ENCODE data around the gene WDR5.
"Not testable (repeated sequence)": the region's sequence is repeated elsewhere in the genome, so short reads cannot be mapped to it uniquely, and the experiment has no call there.

The WDR5 gene

GRCh38 chr9:134118972-134119371 is 16.9 kb upstream of the WDR5 start:
- not testable (repeated sequence) for H2AFZ ChIP-seq (ENCODE audit: low read length, unreplicated experiment); H3K36me3 ChIP-seq (ENCODE audit: insufficient read depth, low read length); H3K4me1 ChIP-seq (ENCODE audit: control insufficient read depth, insufficient read depth, low read length, unreplicated experiment); H3K79me2 ChIP-seq (ENCODE audit: control insufficient read depth, insufficient read depth, low read length, unreplicated experiment); H3K27ac ChIP-seq (ENCODE audit: low read depth, low read length); H3K27me3 ChIP-seq (ENCODE audit: insufficient read depth, low read length); H3K4me3 ChIP-seq (ENCODE audit: low read depth, low read length)

- no peak overlapping the region for H2AFZ ChIP-seq (ENCODE audit: low read length, unreplicated experiment)
- no peaks in the 10 kb centered on the region for H3K27me3 ChIP-seq (ENCODE audit: insufficient read depth, low read length)
- H3K79me2 ChIP-seq (ENCODE audit: control insufficient read depth, insufficient read depth, low read length, unreplicated experiment) = no peaks in the 10 kb centered on the region
- no peak overlapping the region for H3K27ac ChIP-seq (ENCODE audit: low read depth, low read length)
- H3K4me1 ChIP-seq (ENCODE audit: control insufficient read depth, insufficient read depth, low read length, unreplicated experiment) = peaks cover 5% of the 10 kb centered on the region
- no peaks in the 10 kb centered on the region for H3K36me3 ChIP-seq (ENCODE audit: insufficient read depth, low read length)
- H3K4me3 ChIP-seq (ENCODE audit: low read depth, low read length) = no peak overlapping the region
Measured at GRCh38 chr9:134123764-134124128, 12.1 kb upstream of the WDR5 start.

GRCh38 chr9:134125413-134126095 is 10.3 kb upstream of the WDR5 start:
- no peak overlapping the region for H2AFZ ChIP-seq (ENCODE audit: low read length, unreplicated experiment)
- no peaks in the 10 kb centered on the region for H3K27me3 ChIP-seq (ENCODE audit: insufficient read depth, low read length)
- H3K4me1 ChIP-seq (ENCODE audit: control insufficient read depth, insufficient read depth, low read length, unreplicated experiment) = peaks cover 5% of the 10 kb centered on the region
- no peak overlapping the region for H3K4me3 ChIP-seq (ENCODE audit: low read depth, low read length)
- H3K27ac ChIP-seq (ENCODE audit: low read depth, low read length) = no peak overlapping the region
- H3K36me3 ChIP-seq (ENCODE audit: insufficient read depth, low read length) = no peaks in the 10 kb centered on the region
- no peaks in the 10 kb centered on the region for H3K79me2 ChIP-seq (ENCODE audit: control insufficient read depth, insufficient read depth, low read length, unreplicated experiment)

- H3K36me3 ChIP-seq (ENCODE audit: insufficient read depth, low read length) = no peaks in the 10 kb centered on the region
- H2AFZ ChIP-seq (ENCODE audit: low read length, unreplicated experiment) = no peak overlapping the region
- no peak overlapping the region for H3K4me3 ChIP-seq (ENCODE audit: low read depth, low read length)
- H3K27ac ChIP-seq (ENCODE audit: low read depth, low read length) = no peak overlapping the region
- H3K4me1 ChIP-seq (ENCODE audit: control insufficient read depth, insufficient read depth, low read length, unreplicated experiment) = peaks cover 10% of the 10 kb centered on the region
- no peaks in the 10 kb centered on the region for H3K79me2 ChIP-seq (ENCODE audit: control insufficient read depth, insufficient read depth, low read length, unreplicated experiment)
- no peaks in the 10 kb centered on the region for H3K27me3 ChIP-seq (ENCODE audit: insufficient read depth, low read length)
Measured at GRCh38 chr9:134126373-134126772, 9.5 kb upstream of the WDR5 start.

DNA sequence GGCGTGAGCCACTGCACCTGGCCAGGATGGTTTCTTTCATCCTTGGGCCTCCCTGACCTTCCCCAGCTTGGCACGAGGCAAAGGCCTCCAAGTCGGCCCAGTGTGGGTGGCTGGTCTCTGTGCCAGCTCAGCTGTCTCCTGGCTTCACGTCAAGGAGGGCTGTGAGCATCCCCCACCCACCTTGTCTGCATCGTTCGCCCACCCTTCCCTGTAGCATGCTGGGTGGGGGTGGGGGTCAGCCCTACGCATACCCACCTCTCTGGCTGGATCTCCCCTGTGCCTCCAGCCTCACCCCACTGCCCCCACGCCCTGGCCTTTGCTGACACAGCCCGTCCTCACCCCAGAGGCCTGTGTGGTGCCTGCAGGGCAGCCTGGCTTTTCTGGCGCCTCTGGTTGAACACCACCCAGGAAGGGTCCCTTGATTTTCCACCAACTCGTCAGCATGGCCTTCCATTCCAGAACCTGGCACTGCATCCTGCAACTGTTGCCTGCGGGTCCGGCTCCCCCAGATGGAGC is 8.8 kb upstream of the WDR5 start:
- Histone ChIP-seq H3K4me1 (ENCODE audit: control insufficient read depth, insufficient read depth, low read length, unreplicated experiment) (peaks cover 10% of the 10 kb centered on the region), H3K27ac (ENCODE audit: low read depth, low read length) (no peak overlapping the region), H3K36me3 (ENCODE audit: insufficient read depth, low read length) (no peaks in the 10 kb centered on the region), H3K27me3 (ENCODE audit: insufficient read depth, low read length) (no peaks in the 10 kb centered on the region), H2AFZ (ENCODE audit: low read length, unreplicated experiment) (no peak overlapping the region), H3K4me3 (ENCODE audit: low read depth, low read length) (no peak overlapping the region), H3K79me2 (ENCODE audit: control insufficient read depth, insufficient read depth, low read length, unreplicated experiment) (no peaks in the 10 kb centered on the region)

DNA sequence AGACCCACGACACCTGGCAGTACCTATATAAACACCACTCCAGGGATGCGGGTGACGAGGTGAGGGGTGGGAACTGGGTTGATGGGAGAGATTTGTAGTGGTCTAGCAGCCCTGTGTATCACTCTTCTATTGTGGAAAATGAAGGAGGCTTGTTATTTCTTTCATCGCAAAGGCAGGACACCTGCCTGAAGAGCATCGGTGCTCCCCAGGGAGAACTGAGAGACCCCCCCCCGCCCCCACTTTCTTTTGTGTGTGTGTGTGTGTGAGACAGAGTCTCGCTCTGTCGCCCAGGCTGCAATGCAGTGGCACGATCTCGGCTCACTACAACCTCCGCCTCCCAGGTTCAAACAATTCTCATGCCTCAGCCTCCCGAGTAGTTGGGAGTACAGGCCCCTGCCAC is 8.3 kb upstream of the WDR5 start:
- Histone ChIP-seq H3K27ac (ENCODE audit: low read depth, low read length) (no peak overlapping the region), H3K79me2 (ENCODE audit: control insufficient read depth, insufficient read depth, low read length, unreplicated experiment) (no peaks in the 10 kb centered on the region), H2AFZ (ENCODE audit: low read length, unreplicated experiment) (no peak overlapping the region), H3K27me3 (ENCODE audit: insufficient read depth, low read length) (no peaks in the 10 kb centered on the region), H3K36me3 (ENCODE audit: insufficient read depth, low read length) (no peaks in the 10 kb centered on the region), H3K4me1 (ENCODE audit: control insufficient read depth, insufficient read depth, low read length, unreplicated experiment) (peaks cover 10% of the 10 kb centered on the region), H3K4me3 (ENCODE audit: low read depth, low read length) (no peak overlapping the region)

- Histone ChIP-seq H3K27me3 (ENCODE audit: insufficient read depth, low read length) (no peaks in the 10 kb centered on the region), H3K4me3 (ENCODE audit: low read depth, low read length) (no peak overlapping the region), H3K4me1 (ENCODE audit: control insufficient read depth, insufficient read depth, low read length, unreplicated experiment) (peaks cover 4% of the 10 kb centered on the region), H3K27ac (ENCODE audit: low read depth, low read length) (no peak overlapping the region), H3K36me3 (ENCODE audit: insufficient read depth, low read length) (no peaks in the 10 kb centered on the region), H3K79me2 (ENCODE audit: control insufficient read depth, insufficient read depth, low read length, unreplicated experiment) (no peaks in the 10 kb centered on the region), H2AFZ (ENCODE audit: low read length, unreplicated experiment) (no peak overlapping the region)
Measured at GRCh38 chr9:134128727-134129679, 6.9 kb upstream of the WDR5 start.

DNA sequence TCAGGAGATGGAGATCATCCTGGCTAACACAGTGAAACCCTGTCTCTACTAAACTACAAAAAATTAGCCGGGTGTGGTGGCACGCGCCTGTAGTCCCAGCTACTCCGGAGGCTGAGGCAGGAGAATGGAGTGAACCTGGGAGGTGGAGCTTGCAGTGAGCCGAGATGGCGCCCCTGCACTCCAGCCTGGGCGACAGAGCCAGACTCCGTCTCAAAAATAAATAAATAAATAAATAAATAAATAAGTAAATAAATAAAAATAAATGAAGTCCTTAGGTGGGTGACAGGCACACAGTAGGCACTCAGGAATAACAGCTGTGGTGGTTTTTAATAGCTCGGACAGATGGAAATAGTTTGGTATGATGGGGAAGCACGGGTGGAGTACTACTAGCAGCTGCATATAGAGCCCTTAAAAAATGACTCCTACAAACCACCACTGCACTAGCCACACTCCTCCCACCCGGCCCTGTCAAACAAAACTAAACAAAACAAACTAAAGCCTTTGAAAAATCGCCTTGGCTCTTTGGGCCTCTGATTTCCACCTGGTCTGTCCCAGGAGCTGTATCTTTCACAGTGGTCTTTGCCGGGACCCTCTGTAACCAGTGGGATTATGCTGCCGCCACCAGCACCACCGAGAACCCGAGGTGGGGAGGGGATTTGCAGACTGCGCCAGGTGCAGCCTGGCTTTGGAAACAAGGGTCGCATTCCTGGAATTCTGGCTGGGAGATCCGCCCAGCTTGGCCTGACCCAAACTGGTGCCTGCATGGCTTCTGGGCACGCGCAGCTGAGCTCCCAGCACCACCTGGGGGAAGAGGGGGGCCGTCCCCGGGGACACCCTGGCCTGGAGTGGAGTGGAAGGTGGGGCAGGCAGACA is 5.1 kb upstream of the WDR5 start:
- H3K4me1 ChIP-seq (ENCODE audit: control insufficient read depth, insufficient read depth, low read length, unreplicated experiment) = peaks cover 9% of the 10 kb centered on the region
- no peak overlapping the region for H2AFZ ChIP-seq (ENCODE audit: low read length, unreplicated experiment)
- no peaks in the 10 kb centered on the region for H3K79me2 ChIP-seq (ENCODE audit: control insufficient read depth, insufficient read depth, low read length, unreplicated experiment)
- H3K36me3 ChIP-seq (ENCODE audit: insufficient read depth, low read length) = no peaks in the 10 kb centered on the region
- no peak overlapping the region for H3K27ac ChIP-seq (ENCODE audit: low read depth, low read length)
- H3K27me3 ChIP-seq (ENCODE audit: insufficient read depth, low read length) = no peaks in the 10 kb centered on the region
- H3K4me3 ChIP-seq (ENCODE audit: low read depth, low read length) = no peak overlapping the region

DNA sequence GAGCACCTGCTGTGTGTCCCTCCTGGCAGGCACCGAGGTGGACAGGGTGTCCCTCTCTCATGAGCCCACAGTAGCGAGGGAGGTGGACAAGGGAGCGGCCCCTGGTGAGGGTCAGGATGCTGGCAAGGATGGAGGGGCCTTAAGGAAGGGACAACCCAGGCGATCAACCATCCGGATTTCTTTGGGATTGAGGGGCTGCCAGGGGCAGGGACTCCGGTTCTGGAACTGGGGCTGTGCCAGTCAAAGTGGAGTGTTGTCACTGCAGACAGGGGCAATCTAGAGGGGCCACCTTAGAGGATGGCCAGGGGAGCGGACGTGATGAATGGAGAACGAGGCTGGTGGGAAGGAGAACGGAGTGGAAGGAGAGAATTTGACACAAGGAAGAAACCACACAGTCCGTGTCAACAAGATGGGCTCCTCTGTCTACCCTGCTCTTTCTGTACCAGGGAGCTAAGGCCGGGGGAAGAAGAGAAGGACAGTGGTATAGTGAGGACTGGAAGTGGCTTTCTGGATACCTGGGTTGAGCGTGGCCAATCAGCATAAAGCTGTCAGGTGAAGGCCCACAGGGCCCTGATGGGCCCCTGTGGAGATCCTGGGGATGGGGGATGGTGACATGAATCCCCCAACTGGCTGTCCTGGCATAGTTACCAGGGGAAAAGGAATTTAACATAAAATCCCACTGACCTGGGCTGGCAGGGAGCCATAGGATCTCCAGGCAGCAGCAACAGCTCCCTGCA is 4.2 kb upstream of the WDR5 start:
- Histone ChIP-seq H3K4me1 (ENCODE audit: control insufficient read depth, insufficient read depth, low read length, unreplicated experiment) (peaks cover 9% of the 10 kb centered on the region), H3K79me2 (ENCODE audit: control insufficient read depth, insufficient read depth, low read length, unreplicated experiment) (peaks cover 8% of the 10 kb centered on the region), H3K27me3 (ENCODE audit: insufficient read depth, low read length) (no peaks in the 10 kb centered on the region), H2AFZ (ENCODE audit: low read length, unreplicated experiment) (no peak overlapping the region), H3K27ac (ENCODE audit: low read depth, low read length) (no peak overlapping the region), H3K36me3 (ENCODE audit: insufficient read depth, low read length) (no peaks in the 10 kb centered on the region), H3K4me3 (ENCODE audit: low read depth, low read length) (no peak overlapping the region)

All from ACC112 (cell line).